Breast epithelium (tissue), 3 donors: ENCODE results near the gene SFTA2.
"Not testable (repeated sequence)": the region's sequence is repeated elsewhere in the genome, so short reads cannot be mapped to it uniquely, and the experiment has no call there.

Experiments
- CTCF ChIP-seq, 3 donors: fragments of 450-650 bp; IDR thresholded peaks; one replicate each; pipeline ENCODE4 v1.5.1; 2016 to 2017; ENCODE audit warnings: antibody characterized with exemption in 3 of 3, mild to moderate bottlenecking in 3 of 3, moderate library complexity in 3 of 3
- POLR2A ChIP-seq: fragments of 450-650 bp; IDR thresholded peaks from one replicate; pipeline ENCODE4 v1.6.1; 2016; ENCODE audit warnings: antibody characterized with exemption, mild to moderate bottlenecking, moderate library complexity
- POLR2AphosphoS5 ChIP-seq, 3 donors: sonication (generic); formaldehyde crosslinking; IDR thresholded peaks; one replicate each; pipeline ENCODE4 v1.6.1; 2017; ENCODE audit warnings: antibody characterized with exemption in 3 of 3

GRCh38 chr6:30969171-30969570 lies 37.2 kb upstream of the SFTA2 start:
- TF ChIP-seq POLR2AphosphoS5 (IDR thresholded peaks at IDR 0.05); CTCF (IDR thresholded peaks at IDR 0.05); POLR2A: not testable (repeated sequence)
